GM12878 (cell line): ENCODE measurements around the gene WBP2NL.

Experiments used
- CBFB ChIP-seq: IDR thresholded peaks from 2 replicates; pipeline ENCODE4 v1.6.1; 2016; ENCODE audit warnings: antibody characterized with exemption, low read depth
- CTCF ChIP-seq, 3 experiments: IDR thresholded peaks in 2 of 3; conservative IDR thresholded peaks in 1 of 3; 2 replicates each; pipeline ENCODE4 v1.5.1; 2011; ENCODE audit warnings: low read depth in 3 of 3, low read length in 3 of 3, mild to moderate bottlenecking in 3 of 3, control low read depth in 2 of 3, moderate library complexity in 2 of 3, inconsistent platforms in 1 of 3, mixed read lengths in 1 of 3; ENCODE audit not compliant: control insufficient read depth in 2 of 3, insufficient read depth in 1 of 3; ENCODE audit errors: extremely low read depth in 1 of 3
- MEF2A ChIP-seq: IDR thresholded peaks from 2 replicates; pipeline ENCODE4 v1.6.1; 2011; ENCODE audit warnings: low read depth, mild to moderate bottlenecking, low read length, moderate library complexity; ENCODE audit not compliant: insufficient read depth
- PAX8 ChIP-seq: fragments of 450-650 bp; IDR thresholded peaks from 2 replicates; pipeline ENCODE4 v1.6.1; 2017; ENCODE audit warnings: mild to moderate bottlenecking, moderate library complexity
- POLR2AphosphoS2 ChIP-seq: IDR thresholded peaks from 2 replicates; pipeline ENCODE4 v1.6.1; 2011; ENCODE audit warnings: low read depth, mild to moderate bottlenecking, low read length, improper control_type of control experiment, moderate library complexity
- RAD21 ChIP-seq: IDR thresholded peaks from 2 replicates; pipeline ENCODE4 v1.6.1; 2011; ENCODE audit warnings: mild to moderate bottlenecking, low read depth, low read length, moderate library complexity; ENCODE audit not compliant: insufficient read depth
- SIN3A ChIP-seq: IDR thresholded peaks from 2 replicates; pipeline ENCODE4 v1.6.1; 2012; ENCODE audit warnings: low read depth, low read length, improper control_type of control experiment
- SPI1 ChIP-seq: IDR thresholded peaks from 2 replicates; pipeline ENCODE4 v1.6.1; 2011; ENCODE audit warnings: low read depth, mild to moderate bottlenecking, low read length, moderate library complexity, borderline replicate concordance; ENCODE audit not compliant: insufficient read depth
- ZBED1 ChIP-seq: IDR thresholded peaks from 2 replicates; pipeline ENCODE4 v1.6.1; 2016; ENCODE audit warnings: borderline replicate concordance

GRCh38 chr22:42025421-42025820 lies 26.8 kb downstream of the WBP2NL start:
- TF ChIP-seq CTCF (IDR thresholded peaks at IDR 0.05 in 2 of 3, conservative IDR thresholded peaks at IDR 0.05 in 1 of 3; ENCODE audit: control insufficient read depth in 2 of 3, extremely low read depth in 1 of 3, insufficient read depth in 1 of 3, low read depth in 3 of 3, low read length in 3 of 3), result no peak
- no peak for TF ChIP-seq MEF2A
- no peak for TF ChIP-seq PAX8
- no peak for TF ChIP-seq CBFB
- no peak for TF ChIP-seq RAD21
- TF ChIP-seq SPI1, result no peak
- TF ChIP-seq POLR2AphosphoS2, result no peak
- TF ChIP-seq ZBED1, result no peak
- no peak for TF ChIP-seq SIN3A
